ENCODE measurements around the gene SKOR1. TPM values are rescaled to one million over a fixed set of nuclear protein-coding genes. Genes with fewer than 3 reads are reported as not detected.

SKOR1 gene
- total RNA-seq, 2 experiments from 2014 or later = 0.21 to 0.32 TPM

- no peaks in the 10 kb centered on the region for H3K4me1 Mint-ChIP-seq (ENCODE audit: low read depth)
- ChIA-PET POLR2A (no interaction called here), CTCF (no interaction called here)
- H3K4me3 Mint-ChIP-seq = no peak overlapping the region
- no peak for ATAC-seq
- no peaks in the 10 kb centered on the region for H3K9me3 Mint-ChIP-seq (ENCODE audit: insufficient read depth)
- no peak for DNase-seq
- no peak overlapping the region for H3K27ac Mint-ChIP-seq
- H3K27me3 Mint-ChIP-seq (ENCODE audit: low read depth) = peaks cover 22% of the 10 kb centered on the region
- H3K36me3 Mint-ChIP-seq (ENCODE audit: low read depth) = no peaks in the 10 kb centered on the region
Measured at GRCh38 chr15:67869701-67870100, 44.4 kb downstream of the SKOR1 start.

- Mint-ChIP-seq H3K4me1 (ENCODE audit: low read depth) (no peaks in the 10 kb centered on the region), H3K36me3 (ENCODE audit: low read depth) (no peaks in the 10 kb centered on the region), H3K27me3 (ENCODE audit: low read depth) (peaks cover 21% of the 10 kb centered on the region), H3K27ac (no peak overlapping the region), H3K4me3 (no peak overlapping the region), H3K9me3 (ENCODE audit: insufficient read depth) (no peaks in the 10 kb centered on the region)
- DNase-seq (no peak), ATAC-seq (no peak)
- ChIA-PET POLR2A (no interaction called here), CTCF (no interaction called here)
Measured at GRCh38 chr15:67870868-67871408, 45.6 kb downstream of the SKOR1 start.

GRCh38 chr15:67873777-67874176 is 48.5 kb downstream of the SKOR1 start:
- H3K4me3 Mint-ChIP-seq = no peak overlapping the region
- no peak overlapping the region for H3K27ac Mint-ChIP-seq
- H3K36me3 Mint-ChIP-seq (ENCODE audit: low read depth) = no peaks in the 10 kb centered on the region
- no peaks in the 10 kb centered on the region for H3K9me3 Mint-ChIP-seq (ENCODE audit: insufficient read depth)
- ChIA-PET CTCF (interaction anchor here (0.7 to 2.0 kb wide), 2 partner anchors 10 to 11 kb away, joined by 3 to 8 read pairs; no protein-coding TSS in a partner anchor), POLR2A (no interaction called here)
- no peak for ATAC-seq
- peaks cover 25% of the 10 kb centered on the region for H3K27me3 Mint-ChIP-seq (ENCODE audit: low read depth)
- DNase-seq = no peak
- H3K4me1 Mint-ChIP-seq (ENCODE audit: low read depth) = no peaks in the 10 kb centered on the region

- CTCF ChIA-PET = no interaction called here
- no peak overlapping the region for H3K4me3 Mint-ChIP-seq
- H3K9me3 Mint-ChIP-seq (ENCODE audit: insufficient read depth) = no peaks in the 10 kb centered on the region
- no peak for ATAC-seq
- no peak for DNase-seq
- H3K27ac Mint-ChIP-seq = no peak overlapping the region
- H3K27me3 Mint-ChIP-seq (ENCODE audit: low read depth) = peaks cover 19% of the 10 kb centered on the region
- H3K36me3 Mint-ChIP-seq (ENCODE audit: low read depth) = no peaks in the 10 kb centered on the region
- peaks cover 10% of the 10 kb centered on the region for H3K4me1 Mint-ChIP-seq (ENCODE audit: low read depth)
- POLR2A ChIA-PET = no interaction called here
Measured at GRCh38 chr15:67878712-67879206, 53.5 kb downstream of the SKOR1 start.

- no peaks in the 10 kb centered on the region for H3K9me3 Mint-ChIP-seq (ENCODE audit: insufficient read depth)
- H3K36me3 Mint-ChIP-seq (ENCODE audit: low read depth) = no peaks in the 10 kb centered on the region
- peaks cover 16% of the 10 kb centered on the region for H3K27me3 Mint-ChIP-seq (ENCODE audit: low read depth)
- DNase-seq (no peak), ATAC-seq (no peak)
- no peak overlapping the region for H3K4me3 Mint-ChIP-seq
- ChIA-PET CTCF (no interaction called here), POLR2A (no interaction called here)
- H3K4me1 Mint-ChIP-seq (ENCODE audit: low read depth) = peaks cover 14% of the 10 kb centered on the region
- no peak overlapping the region for H3K27ac Mint-ChIP-seq
Measured at GRCh38 chr15:67879440-67880129, 54.3 kb downstream of the SKOR1 start.

- peaks cover 23% of the 10 kb centered on the region for H3K27me3 Mint-ChIP-seq (ENCODE audit: low read depth)
- H3K9me3 Mint-ChIP-seq (ENCODE audit: insufficient read depth) = no peaks in the 10 kb centered on the region
- H3K27ac Mint-ChIP-seq = no peak overlapping the region
- ATAC-seq (no peak), DNase-seq (no peak)
- ChIA-PET POLR2A (no interaction called here), CTCF (no interaction called here)
- H3K4me1 Mint-ChIP-seq (ENCODE audit: low read depth) = peaks cover 21% of the 10 kb centered on the region
- no peaks in the 10 kb centered on the region for H3K36me3 Mint-ChIP-seq (ENCODE audit: low read depth)
- H3K4me3 Mint-ChIP-seq = no peak overlapping the region
Measured at GRCh38 chr15:67880651-67881182, 55.4 kb downstream of the SKOR1 start.

GRCh38 chr15:67882487-67883233 is 57.4 kb downstream of the SKOR1 start:
- CTCF ChIA-PET = interaction anchor here (0.8 to 1.1 kb wide), 2 partner anchors 20 to 272 kb away, joined by 3 to 4 read pairs; no protein-coding TSS in a partner anchor
- Mint-ChIP-seq H3K36me3 (ENCODE audit: low read depth) (no peaks in the 10 kb centered on the region), H3K27ac (no peak overlapping the region), H3K9me3 (ENCODE audit: insufficient read depth) (no peaks in the 10 kb centered on the region), H3K27me3 (ENCODE audit: low read depth) (peaks cover 23% of the 10 kb centered on the region), H3K4me3 (no peak overlapping the region), H3K4me1 (ENCODE audit: low read depth) (peaks cover 21% of the 10 kb centered on the region)
- POLR2A ChIA-PET = interaction anchor here (0.6 to 1.2 kb wide), 2 partner anchors 171 to 812 kb away, joined by 3 to 4 read pairs; partner anchors contain the start of gene PIAS1
- ATAC-seq = no peak
- DNase-seq = peak; percentile 36

- Mint-ChIP-seq H3K4me3 (no peak overlapping the region), H3K9me3 (ENCODE audit: insufficient read depth) (no peaks in the 10 kb centered on the region), H3K27me3 (ENCODE audit: low read depth) (peaks cover 22% of the 10 kb centered on the region), H3K4me1 (ENCODE audit: low read depth) (peaks cover 21% of the 10 kb centered on the region), H3K36me3 (ENCODE audit: low read depth) (no peaks in the 10 kb centered on the region), H3K27ac (no peak overlapping the region)
- DNase-seq = no peak
- POLR2A ChIA-PET = interaction anchor here (1.2 kb wide), 1 partner anchor 171 kb away, joined by 4 read pairs; the partner anchor contains the start of gene PIAS1
- CTCF ChIA-PET = interaction anchor here (0.8 to 1.1 kb wide), 2 partner anchors 20 to 272 kb away, joined by 3 to 4 read pairs; no protein-coding TSS in a partner anchor
- ATAC-seq = no peak
Measured at GRCh38 chr15:67883234-67883773, 58.0 kb downstream of the SKOR1 start.

- ChIA-PET POLR2A (no interaction called here), CTCF (no interaction called here)
- DNase-seq (no peak), ATAC-seq (no peak)
- Mint-ChIP-seq H3K4me3 (peak overlapping the region; percentile 66), H3K9me3 (ENCODE audit: insufficient read depth) (no peaks in the 10 kb centered on the region), H3K27ac (no peak overlapping the region), H3K36me3 (ENCODE audit: low read depth) (no peaks in the 10 kb centered on the region), H3K4me1 (ENCODE audit: low read depth) (peaks cover 21% of the 10 kb centered on the region), H3K27me3 (ENCODE audit: low read depth) (peaks cover 22% of the 10 kb centered on the region)
Measured at GRCh38 chr15:67884009-67884408, 58.7 kb downstream of the SKOR1 start.
